HG03060 (cell line): ENCODE results near the gene TXN2.

Experiments
- ATAC-seq: cut with Tn5 transposase; IDR thresholded peaks from one replicate; pipeline ENCODE4 v1.9.1; 2021; ENCODE audit warnings: low read depth, moderate number of reproducible peaks; ENCODE audit not compliant: unreplicated experiment

TXN2 gene

GRCh38 chr22:36486619-36487384, 5.4 kb upstream of the TXN2 start:
- ATAC-seq: no peak

- no peak for ATAC-seq
Measured at GRCh38 chr22:36480941-36481392, 473 bp downstream of the TXN2 start.

GRCh38 chr22:36478966-36479365, 2.5 kb downstream of the TXN2 start:
- no peak for ATAC-seq

GRCh38 chr22:36475341-36475740, 6.1 kb downstream of the TXN2 start:
- ATAC-seq: no peak

- ATAC-seq: no peak
Measured at GRCh38 chr22:36472689-36473088, 8.8 kb downstream of the TXN2 start.

DNA sequence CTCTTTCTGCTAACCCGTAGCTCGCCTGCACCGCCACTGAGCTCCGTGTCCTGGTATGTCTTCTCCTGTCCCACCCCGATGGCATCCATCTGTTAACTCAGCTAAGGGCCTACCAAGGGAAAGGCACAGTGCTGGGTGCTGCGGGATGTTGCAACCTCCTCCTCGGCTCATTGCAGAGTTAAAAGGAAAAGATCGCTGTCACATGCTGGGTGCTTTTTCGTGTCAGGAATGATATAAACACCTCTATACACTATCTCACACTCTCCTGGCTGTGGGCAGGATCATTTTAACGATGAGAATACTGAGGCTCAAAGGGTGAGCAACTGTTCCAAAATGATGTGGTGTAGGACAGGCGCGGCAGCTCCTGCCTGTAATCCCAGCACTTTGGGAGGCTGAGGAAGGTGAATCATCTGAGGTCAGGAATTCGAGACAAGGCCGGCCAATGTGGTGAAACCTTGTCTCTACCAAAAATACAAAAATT, 10.1 kb downstream of the TXN2 start:
- no peak for ATAC-seq

- ATAC-seq: no peak
Measured at GRCh38 chr22:36470994-36471331, 10.5 kb downstream of the TXN2 start.

DNA sequence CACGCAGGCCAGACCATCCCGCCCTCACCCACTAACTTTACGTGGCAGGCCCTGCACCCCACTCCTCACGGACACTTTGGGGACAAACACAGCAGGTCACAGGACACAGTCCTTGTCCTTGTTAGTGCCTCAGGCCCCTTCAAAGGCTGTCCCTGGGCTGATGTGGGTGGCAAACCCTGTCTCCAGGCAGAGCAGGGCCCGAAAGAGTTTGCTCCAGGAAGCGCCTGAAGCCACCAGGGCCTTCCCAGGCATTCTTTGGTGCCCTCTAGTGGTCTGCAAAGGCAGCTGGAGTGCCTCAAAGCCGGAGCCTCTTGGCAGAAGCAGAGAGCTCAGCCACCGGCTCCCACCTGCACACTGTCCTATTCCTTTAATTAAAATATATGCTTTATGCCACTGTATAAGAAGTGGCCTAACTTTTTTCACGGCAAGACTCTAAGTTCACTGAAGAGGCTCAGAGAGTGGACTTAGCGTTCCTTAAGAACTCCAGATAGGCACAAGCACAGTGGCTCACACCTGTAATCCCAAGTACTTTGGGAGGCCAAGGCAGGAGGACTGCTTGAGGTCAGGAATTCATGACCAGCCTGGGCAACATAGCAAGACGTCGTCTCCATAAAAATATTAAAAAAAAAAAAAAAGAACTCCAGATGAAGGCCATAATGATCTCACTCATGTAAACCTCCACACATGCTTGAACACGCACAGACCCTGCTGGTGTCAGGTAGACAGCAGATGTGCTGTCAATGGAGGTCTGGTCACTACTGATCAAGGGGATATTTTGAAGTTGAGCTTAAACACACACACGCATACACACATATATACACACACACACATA, 11.1 kb downstream of the TXN2 start:
- no peak for ATAC-seq

DNA sequence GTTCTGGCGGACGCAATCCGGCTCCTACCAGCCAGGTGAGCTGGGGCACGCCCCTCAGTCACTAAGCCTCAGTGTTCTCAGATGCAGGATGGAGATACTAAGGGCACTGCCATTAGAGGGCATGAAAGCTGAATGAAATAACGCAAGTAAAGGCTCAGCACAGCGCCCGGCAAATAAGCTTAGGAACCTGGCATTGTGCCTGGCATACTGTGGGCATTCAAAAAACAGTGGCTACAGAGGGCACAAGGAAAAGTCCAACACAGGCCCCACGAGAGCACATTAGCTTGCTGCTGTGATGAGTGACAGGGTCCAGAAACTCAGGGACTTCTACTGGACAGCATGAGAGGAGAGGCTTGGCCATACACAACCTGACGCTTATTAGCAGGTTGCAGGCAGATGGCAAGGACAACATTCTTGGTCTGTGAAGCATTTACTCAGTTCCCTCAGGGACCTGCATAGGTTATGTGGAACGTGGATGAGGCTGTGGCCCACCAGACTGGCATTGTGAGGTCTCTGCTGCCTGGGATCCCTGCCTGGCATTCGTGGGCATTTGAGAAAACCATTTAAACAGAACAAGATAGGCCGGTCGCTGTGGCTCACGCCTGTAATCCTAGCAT, 12.2 kb downstream of the TXN2 start:
- ATAC-seq: no peak

GRCh38 chr22:36467946-36468345, 13.5 kb downstream of the TXN2 start:
- ATAC-seq: no peak

GRCh38 chr22:36467042-36467810, 14.2 kb downstream of the TXN2 start:
- ATAC-seq: no peak

GRCh38 chr22:36466258-36466657, 15.2 kb downstream of the TXN2 start:
- no peak for ATAC-seq

- no peak for ATAC-seq
Measured at GRCh38 chr22:36465232-36466021, 16.0 kb downstream of the TXN2 start.

DNA sequence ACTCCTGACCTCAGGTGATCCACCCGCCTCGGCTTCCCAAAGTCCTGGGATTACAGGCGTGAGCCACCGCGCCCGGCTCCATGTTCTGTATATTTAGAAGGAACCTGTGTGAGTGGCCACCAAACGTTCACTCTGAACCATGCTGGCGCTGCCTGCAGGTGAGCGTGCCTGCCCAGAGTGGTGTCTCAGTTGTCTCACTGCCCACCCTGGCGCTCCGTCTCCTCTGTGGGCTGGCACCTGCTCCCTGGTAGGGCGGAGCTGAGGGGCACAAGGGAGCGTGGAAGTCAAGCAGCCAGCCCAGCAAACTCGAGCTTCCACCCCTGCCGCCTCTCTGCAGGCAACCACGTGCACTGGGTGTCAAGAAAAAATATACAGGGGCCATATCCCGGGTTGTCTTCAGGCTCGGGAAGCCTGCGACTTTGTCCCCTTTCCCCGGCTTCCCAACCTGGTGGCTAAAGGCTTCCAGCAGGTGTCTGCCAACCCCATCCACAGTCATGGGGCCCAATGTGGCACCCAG, 16.7 kb downstream of the TXN2 start:
- no peak for ATAC-seq

GRCh38 chr22:36463783-36464184, 17.7 kb downstream of the TXN2 start:
- ATAC-seq: no peak

GRCh38 chr22:36461665-36462649, 19.5 kb downstream of the TXN2 start:
- no peak for ATAC-seq

GRCh38 chr22:36460202-36460601, 21.2 kb downstream of the TXN2 start:
- ATAC-seq: no peak

DNA sequence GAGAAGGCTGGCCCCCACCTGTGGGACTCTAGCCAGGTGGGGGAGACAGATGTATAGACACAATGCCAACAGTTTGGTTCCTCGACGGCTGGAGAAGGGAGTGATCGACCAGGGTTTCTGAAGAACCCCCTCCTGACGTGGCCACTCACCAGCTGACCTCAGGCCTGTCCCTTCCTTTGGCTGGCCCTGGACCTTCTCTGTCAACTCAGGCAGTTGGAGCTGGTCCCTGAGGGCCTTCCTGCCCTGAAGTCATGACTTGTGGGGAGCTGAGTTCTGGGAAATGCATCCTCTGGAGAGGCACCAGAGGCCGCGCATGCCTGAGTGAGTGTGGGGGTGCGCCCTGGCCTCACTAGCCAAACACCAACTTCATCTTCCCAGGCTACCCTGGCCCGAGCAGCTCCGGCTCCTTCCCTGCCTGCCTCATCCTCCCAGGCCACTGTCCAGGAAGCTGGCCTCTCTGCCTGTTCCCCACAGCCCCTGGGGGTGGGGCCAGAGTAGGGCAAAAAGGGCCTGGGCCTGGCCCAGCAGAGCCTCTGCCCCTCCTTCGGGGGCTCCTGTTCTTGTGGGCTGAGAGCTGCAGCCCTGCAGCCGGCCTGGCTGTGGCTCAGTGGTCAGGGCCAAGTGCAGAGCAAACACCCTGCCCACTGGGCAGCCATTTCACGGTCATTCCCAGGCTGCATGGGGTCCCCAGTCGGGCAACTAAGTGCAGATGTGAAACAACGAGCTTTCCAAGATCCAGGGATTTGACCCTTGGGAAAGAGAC, 23.6 kb downstream of the TXN2 start:
- no peak for ATAC-seq
